Ectodermal cell (in vitro differentiated cells): ENCODE data around the gene EMSY.

Source experiments
- H3K27ac ChIP-seq: 2 replicates; pipeline ENCODE4 v1.7.0; 2013; ENCODE audit warnings: mild to moderate bottlenecking, low read depth, low read length; ENCODE audit not compliant: insufficient read depth, poor library complexity, severe bottlenecking
- H3K27me3 ChIP-seq: 2 replicates; pipeline ENCODE4 v1.7.0; 2013; ENCODE audit warnings: mild to moderate bottlenecking, low read length; ENCODE audit not compliant: insufficient read depth, control insufficient read depth, poor library complexity, severe bottlenecking
- H3K36me3 ChIP-seq: one replicate; pipeline ENCODE4 v1.7.0; 2013; ENCODE audit warnings: low read length; ENCODE audit not compliant: control insufficient read depth, insufficient read depth
- H3K4me1 ChIP-seq: one replicate; pipeline ENCODE4 v1.7.0; 2013; ENCODE audit warnings: low read length; ENCODE audit not compliant: control insufficient read depth, insufficient read depth
- H3K4me3 ChIP-seq: 2 replicates; pipeline ENCODE4 v1.7.0; 2013; ENCODE audit warnings: low read depth, low read length, control low read depth; ENCODE audit not compliant: insufficient read depth
- H3K9me3 ChIP-seq: 2 replicates; pipeline ENCODE4 v1.7.0; 2013; ENCODE audit warnings: mild to moderate bottlenecking, low read length, moderate library complexity; ENCODE audit not compliant: control insufficient read depth
- WGBS, 2 experiments: methylation state at CpG; one replicate each; pipeline ENCODE4 v1.1.7; 2013; ENCODE audit warnings: missing lambda C conversion rate in 2 of 2; 5-methylcytosine and 5-hydroxymethylcytosine counted together

Gene EMSY

DNA sequence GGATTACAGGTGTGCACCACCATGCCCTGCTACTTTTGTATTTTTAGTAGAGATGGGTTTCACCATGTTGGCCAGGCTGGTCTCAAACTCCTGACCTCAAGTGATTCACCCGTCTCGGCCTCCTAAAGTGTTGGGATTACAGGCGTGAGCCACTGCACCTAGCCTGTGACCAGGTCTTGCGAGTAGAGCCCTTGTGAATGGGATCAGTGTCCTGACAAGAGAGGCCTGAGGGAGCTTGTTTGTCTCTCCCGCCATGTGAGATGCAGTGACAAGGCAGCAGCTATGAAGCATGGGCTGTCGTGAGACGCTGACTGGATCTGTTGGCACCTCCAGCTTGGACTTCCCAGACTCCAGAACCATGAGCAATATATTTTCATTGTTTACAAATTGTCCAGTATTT, 156.5 kb downstream of the EMSY start:
- Histone ChIP-seq H3K27ac (no peak overlapping the region), H3K36me3 (no peaks in the 10 kb centered on the region), H3K4me3 (no peak overlapping the region), H3K27me3 (no peaks in the 10 kb centered on the region), H3K4me1 (peaks cover 10% of the 10 kb centered on the region), H3K9me3 (no peaks in the 10 kb centered on the region)
- WGBS, 2 experiments = 89 to 92% methylated on average over 7 of the region's 7 CpGs

DNA sequence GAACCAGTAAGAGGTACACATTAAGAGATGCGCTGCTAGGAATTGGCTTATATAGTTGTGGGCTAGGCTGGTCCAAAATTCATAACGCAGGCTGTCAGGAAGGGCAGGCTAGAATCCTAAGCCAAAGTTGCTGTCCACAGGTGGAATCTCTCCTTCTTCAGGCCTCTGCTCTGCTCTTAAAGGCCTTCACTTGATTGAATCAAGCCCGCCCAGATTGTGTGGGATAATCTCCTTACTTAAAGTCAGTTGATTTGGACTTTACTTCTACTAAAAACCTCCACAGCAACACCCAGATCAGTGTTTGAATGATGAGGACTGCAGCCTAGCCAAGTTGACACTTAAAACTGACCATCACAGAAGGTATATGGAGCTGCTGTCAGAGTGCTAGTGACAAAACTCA, 156.9 kb downstream of the EMSY start:
- no peak overlapping the region for H3K27ac ChIP-seq
- H3K4me3 ChIP-seq = no peak overlapping the region
- no peaks in the 10 kb centered on the region for H3K27me3 ChIP-seq
- no peaks in the 10 kb centered on the region for H3K9me3 ChIP-seq
- no peaks in the 10 kb centered on the region for H3K36me3 ChIP-seq
- 89 to 92% methylated on average over 3 of the region's 3 CpGs for WGBS, 2 experiments
- peaks cover 10% of the 10 kb centered on the region for H3K4me1 ChIP-seq

DNA sequence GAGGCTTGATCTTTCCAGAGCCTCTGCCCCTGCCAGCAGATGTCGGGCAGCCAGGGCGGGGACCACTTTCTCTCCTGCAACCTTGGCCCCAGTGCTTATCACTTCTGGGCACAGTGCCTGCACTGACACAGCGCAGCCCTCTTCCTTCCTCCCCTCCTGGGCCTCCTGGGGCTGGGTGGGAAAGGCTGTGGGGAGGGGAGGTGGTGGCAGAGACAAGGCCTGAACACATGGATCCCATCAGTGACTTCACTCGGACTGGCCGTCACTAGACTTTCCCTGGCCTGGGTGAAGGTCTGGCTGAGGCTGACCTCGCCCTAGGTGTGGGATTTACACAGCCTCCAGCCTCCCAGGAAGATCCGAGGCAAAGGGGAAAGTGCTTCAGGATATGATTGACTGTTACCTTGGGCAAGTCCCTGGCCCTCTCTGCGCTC, 157.6 kb downstream of the EMSY start:
- H3K9me3 ChIP-seq = no peaks in the 10 kb centered on the region
- WGBS, 2 experiments = 93 to 96% methylated on average over 7 to 8 of the region's 8 CpGs
- no peak overlapping the region for H3K27ac ChIP-seq
- no peak overlapping the region for H3K4me3 ChIP-seq
- H3K27me3 ChIP-seq = no peaks in the 10 kb centered on the region
- peaks cover 10% of the 10 kb centered on the region for H3K4me1 ChIP-seq
- no peaks in the 10 kb centered on the region for H3K36me3 ChIP-seq
